ENCODE data around the gene CRY2. TPM values are rescaled to one million over a fixed set of nuclear protein-coding genes. Genes with fewer than 3 reads are reported as not detected.

The CRY2 gene
- total and polyA plus RNA-seq, 8 donors = 15.3 to 29.4 (median 20.7) TPM

GRCh38 chr11:45931739-45932138 is 84.5 kb downstream of the CRY2 start:
- Histone ChIP-seq H3K27me3 (no peaks in the 10 kb centered on the region), H3K4me1 (peaks cover 0 to 22% (median 8%) of the 10 kb centered on the region in 3 donors), H3K9me3 (no peaks in the 10 kb centered on the region), H3K27ac (no peak overlapping the region), H3K36me3 (peaks cover 0 to 12% (median 0%) of the 10 kb centered on the region in 3 donors), H3K4me3 (no peak overlapping the region)
- intact Hi-C loops (cut with DNase I) = no loop called here
- DNase-seq (no peak), ATAC-seq (no peak), FAIRE-seq (no peak)
- 93 to 95% methylated on average over 10 of the region's 10 CpGs for WGBS, 2 donors
- TF ChIP-seq CTCF (IDR thresholded peaks at IDR 0.05) = no peak

GRCh38 chr11:45932217-45932616 is 84.9 kb downstream of the CRY2 start:
- Histone ChIP-seq H3K4me3 (no peak overlapping the region), H3K36me3 (peaks cover 0 to 12% (median 0%) of the 10 kb centered on the region in 3 donors), H3K27me3 (no peaks in the 10 kb centered on the region), H3K9me3 (no peaks in the 10 kb centered on the region), H3K4me1 (peaks cover 0 to 22% (median 8%) of the 10 kb centered on the region in 3 donors), H3K27ac (no peak overlapping the region)
- TF ChIP-seq CTCF (IDR thresholded peaks at IDR 0.05) = no peak
- ATAC-seq (no peak), FAIRE-seq (no peak), DNase-seq (no peak)
- WGBS, 2 donors = 88 to 91% methylated on average over 8 of the region's 8 CpGs
- intact Hi-C loops (cut with DNase I) = no loop called here

Other genes starting within 250 kb of the CRY2 start
- 1 to 10 TPM in 2 of 6 donors, under 1 TPM in 4; 0.23 to 4.8 (median 0.50) TPM for gene CHST1, start 181.9 kb upstream of the CRY2 start, total RNA-seq
- 1 to 10 TPM in 1 of 2 donors, under 1 TPM in 1; 0.76 to 1.4 TPM for gene CHST1, start 181.9 kb upstream of the CRY2 start, polyA plus RNA-seq
- gene SLC35C1, start 42.3 kb upstream of the CRY2 start, total RNA-seq = 10 to 100 TPM in 2 of 6 donors, 1 to 10 TPM in 4; 5.4 to 14.2 (median 7.9) TPM
- 1 to 10 TPM; 6.3 to 7.6 TPM for gene SLC35C1, start 42.3 kb upstream of the CRY2 start, polyA plus RNA-seq
- 10 to 100 TPM; 21.3 to 49.7 (median 40.6) TPM for gene MAPK8IP1, start 38.2 kb downstream of the CRY2 start, total RNA-seq
- gene MAPK8IP1, start 38.2 kb downstream of the CRY2 start, polyA plus RNA-seq = 10 to 100 TPM; 22.5 to 31.6 TPM
- gene FREY1, start 59.8 kb downstream of the CRY2 start, total RNA-seq = under 1 TPM in 5 of 6 donors, not detected in 1; 0.28 to 0.66 (median 0.40) TPM
- 1 to 10 TPM in 1 of 2 donors, under 1 TPM in 1; 0.12 to 1.3 TPM for gene FREY1, start 59.8 kb downstream of the CRY2 start, polyA plus RNA-seq
- gene PEX16, start 70.4 kb downstream of the CRY2 start, total RNA-seq = 10 to 100 TPM; 18.6 to 26.8 (median 23.6) TPM
- gene PEX16, start 70.4 kb downstream of the CRY2 start, polyA plus RNA-seq = 10 to 100 TPM; 39.2 to 44.3 TPM
- gene LARGE2, start 75.2 kb downstream of the CRY2 start, total RNA-seq = 10 to 100 TPM in 5 of 6 donors, 1 to 10 TPM in 1; 9.0 to 20.4 (median 16.9) TPM
- 10 to 100 TPM; 48.2 to 48.4 TPM for gene LARGE2, start 75.2 kb downstream of the CRY2 start, polyA plus RNA-seq

Measured in pancreas (tissue), 10 donors.